Sciatic nerve (tissue), 2 donors: Measurements from ENCODE around the gene TMEM52. TPM values are rescaled to one million over a fixed set of nuclear protein-coding genes. Genes with fewer than 3 reads are reported as not detected.

Experiments used
- ATAC-seq: fragments of 200-7000 bp; cut with Tn5 transposase; one replicate; pipeline ENCODE4 v1.9.1; 2020; ENCODE audit warnings: mild to moderate bottlenecking, moderate library complexity
- DNase-seq: peaks from one replicate; pipeline ENCODE4 v3.0.0-alpha.2; 2020; ENCODE audit warnings: low spot score
- intact Hi-C: fragments of 100-400 bp; cut with DNase I; formaldehyde crosslinking; loops from one replicate; pipeline ENCODE4 v1.14.2; 2022
- total RNA-seq: library from RNA; stranded (reverse); fragmentation: NEBNext Ultra II Directional; extraction: Animal tissue kit (Norgen Biotek cat#: 25700); gene quantifications from one replicate; pipeline ENCODE4 v1.2.1, GENCODE V29; 2021
- donor health status: DM: no; HTN: no; CAD: no.
- donor health status: DM: no; HTN: no; CAD: no.

The TMEM52 gene
- total RNA-seq, 1 donor from 2014 or later, result 0.80 TPM

DNA sequence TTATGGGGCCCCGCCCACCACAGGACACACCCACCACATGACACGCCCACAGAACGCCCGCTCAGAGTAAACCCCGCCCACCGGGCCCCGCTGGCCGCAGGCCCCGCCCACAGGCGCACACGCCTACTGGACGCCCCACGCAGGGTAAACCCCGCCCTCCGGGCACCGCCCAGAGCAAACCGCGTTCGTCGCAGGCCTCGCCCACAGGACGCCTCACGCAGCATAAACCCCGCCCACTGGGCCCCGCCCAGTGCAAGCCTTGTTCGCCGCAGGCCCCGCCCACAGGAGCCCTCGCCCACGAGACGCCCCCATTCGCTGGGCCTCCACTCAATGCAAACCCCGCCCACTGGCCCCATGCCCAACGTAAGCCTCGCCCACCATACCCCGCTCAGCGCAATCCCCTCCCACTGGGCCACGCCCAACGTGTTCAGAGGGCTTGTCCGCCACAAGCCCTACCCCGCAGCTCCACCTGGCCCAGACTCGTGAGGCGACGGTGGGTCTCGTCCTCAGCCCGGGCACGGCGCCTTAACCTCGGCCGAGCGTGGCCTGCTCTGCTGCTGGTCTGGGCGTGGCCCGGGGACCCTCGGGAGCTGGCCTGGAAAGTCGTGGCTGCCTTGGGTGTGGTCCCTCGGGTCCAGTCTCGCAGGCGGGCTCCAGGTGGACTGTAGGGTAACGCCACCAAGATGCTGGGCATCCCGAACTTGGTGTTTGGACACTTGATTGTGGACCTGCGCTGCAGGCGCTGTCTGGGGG, 401 bp upstream of the TMEM52 start:
- intact Hi-C loops, result no loop called here
- ATAC-seq, result peak; percentile 93
- DNase-seq, result peak; percentile 99

DNA sequence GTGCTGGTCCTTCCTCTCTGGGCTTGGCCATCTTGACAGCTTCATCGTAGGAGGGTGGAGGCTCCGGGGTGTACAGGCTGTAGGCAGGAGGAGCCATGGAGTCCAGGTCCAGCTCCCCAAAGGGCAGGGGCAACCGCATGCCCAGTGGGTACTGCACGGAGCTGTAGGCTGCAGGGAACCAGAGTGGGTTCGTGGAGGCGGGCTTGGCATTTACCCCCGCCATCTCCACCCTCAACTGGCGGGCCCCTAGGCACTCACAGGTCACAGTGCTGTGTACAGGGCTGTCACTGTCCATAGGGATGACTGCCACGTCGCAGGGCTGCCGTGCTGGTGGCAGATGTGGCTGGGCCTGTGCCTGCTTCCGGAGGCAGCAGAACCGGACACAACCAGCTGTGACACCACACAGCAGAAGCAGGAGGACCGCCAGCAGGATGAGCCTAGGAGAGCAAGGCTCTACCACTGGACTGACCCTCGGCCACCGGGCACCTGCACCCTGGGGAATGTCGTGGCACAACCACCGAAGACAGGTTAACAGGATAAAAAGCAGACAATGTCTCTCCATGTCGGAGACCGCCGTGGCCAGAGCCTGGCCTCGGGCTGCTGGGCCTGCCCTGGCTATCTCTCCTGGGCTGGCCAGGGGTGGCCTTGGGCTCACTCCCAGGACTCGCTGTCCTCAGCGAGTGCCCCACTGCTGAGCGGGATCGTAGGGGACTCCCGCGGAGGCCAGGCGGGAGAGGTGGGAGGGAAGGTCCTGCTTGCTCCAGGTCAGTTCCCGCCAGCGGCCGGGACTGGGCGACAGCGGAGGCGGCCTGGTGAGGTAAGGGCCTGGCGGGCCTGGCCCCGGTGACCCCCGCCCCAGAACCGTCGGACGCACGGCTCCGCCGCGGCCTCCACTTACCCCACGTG, 831 bp downstream of the TMEM52 start:
- intact Hi-C loops, result no loop called here
- peak; percentile 64 for DNase-seq
- ATAC-seq, result no peak

DNA sequence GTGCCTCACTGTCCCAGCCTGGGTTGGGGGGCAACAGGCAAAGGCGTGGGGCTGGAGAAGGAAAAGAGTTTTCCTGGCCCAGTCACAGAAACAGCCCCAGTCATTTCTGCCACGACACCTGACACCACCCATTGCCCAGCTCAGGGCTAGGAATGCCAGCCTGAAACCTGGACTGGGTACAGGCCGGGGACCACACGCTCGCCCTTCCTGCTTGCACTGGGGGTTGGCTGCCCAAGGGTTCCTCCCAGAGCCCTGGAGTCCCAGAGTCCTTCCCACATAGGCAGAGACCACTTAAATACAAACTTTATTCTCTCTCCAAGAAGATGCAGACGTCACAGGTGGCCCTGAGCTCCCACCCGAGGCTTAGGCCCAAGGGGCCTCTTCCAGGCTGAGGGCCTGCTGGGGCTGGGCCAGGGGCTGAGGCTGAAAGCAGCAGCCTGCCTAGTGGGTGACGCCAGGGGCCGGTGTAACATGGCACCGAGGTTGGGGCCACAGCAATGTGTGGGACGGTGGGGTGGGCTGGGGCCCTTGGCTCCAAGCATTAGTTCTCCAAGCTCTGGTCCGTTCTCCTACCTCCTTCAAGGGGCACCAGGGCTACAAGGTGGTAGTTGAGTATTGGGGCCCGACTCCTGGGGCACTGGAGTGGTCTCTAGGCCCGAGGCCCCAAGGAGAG, 1.6 kb downstream of the TMEM52 start:
- ATAC-seq (no peak), DNase-seq (peak; percentile 56)
- intact Hi-C loops, result no loop called here

DNA sequence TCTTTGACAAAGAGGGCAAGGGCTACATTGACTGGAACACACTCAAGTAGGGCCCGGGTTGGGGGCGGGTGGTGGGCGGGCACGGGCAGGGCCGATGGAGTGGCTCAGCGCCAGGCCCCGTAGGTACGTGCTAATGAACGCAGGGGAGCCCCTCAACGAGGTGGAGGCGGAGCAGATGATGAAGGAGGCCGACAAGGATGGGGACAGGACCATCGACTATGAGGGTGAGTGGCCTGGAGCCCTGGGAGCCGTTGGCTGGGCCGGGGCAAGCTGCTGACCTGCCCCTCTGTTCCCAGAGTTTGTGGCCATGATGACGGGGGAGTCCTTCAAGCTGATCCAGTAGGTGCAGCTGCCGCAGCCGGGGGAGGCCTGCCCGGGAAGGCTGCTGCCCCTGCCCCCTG, 2.2 kb downstream of the TMEM52 start:
- intact Hi-C loops, result no loop called here
- ATAC-seq (no peak), DNase-seq (no peak)

- DNase-seq (peak; percentile 56), ATAC-seq (no peak)
- intact Hi-C loops, result no loop called here
These were observed 2.9 kb downstream of the TMEM52 start for GRCh38 chr1:1915911-1916840.

GRCh38 chr1:1914971-1915692, 3.9 kb downstream of the TMEM52 start, which contains the start of gene CALML6:
TSS of gene CALML6 (plus strand) at chr1:1915260. CDS start at chr1:1915281, 21 bp downstream.
- intact Hi-C loops, result no loop called here
- peak; percentile 61 for DNase-seq

DNA sequence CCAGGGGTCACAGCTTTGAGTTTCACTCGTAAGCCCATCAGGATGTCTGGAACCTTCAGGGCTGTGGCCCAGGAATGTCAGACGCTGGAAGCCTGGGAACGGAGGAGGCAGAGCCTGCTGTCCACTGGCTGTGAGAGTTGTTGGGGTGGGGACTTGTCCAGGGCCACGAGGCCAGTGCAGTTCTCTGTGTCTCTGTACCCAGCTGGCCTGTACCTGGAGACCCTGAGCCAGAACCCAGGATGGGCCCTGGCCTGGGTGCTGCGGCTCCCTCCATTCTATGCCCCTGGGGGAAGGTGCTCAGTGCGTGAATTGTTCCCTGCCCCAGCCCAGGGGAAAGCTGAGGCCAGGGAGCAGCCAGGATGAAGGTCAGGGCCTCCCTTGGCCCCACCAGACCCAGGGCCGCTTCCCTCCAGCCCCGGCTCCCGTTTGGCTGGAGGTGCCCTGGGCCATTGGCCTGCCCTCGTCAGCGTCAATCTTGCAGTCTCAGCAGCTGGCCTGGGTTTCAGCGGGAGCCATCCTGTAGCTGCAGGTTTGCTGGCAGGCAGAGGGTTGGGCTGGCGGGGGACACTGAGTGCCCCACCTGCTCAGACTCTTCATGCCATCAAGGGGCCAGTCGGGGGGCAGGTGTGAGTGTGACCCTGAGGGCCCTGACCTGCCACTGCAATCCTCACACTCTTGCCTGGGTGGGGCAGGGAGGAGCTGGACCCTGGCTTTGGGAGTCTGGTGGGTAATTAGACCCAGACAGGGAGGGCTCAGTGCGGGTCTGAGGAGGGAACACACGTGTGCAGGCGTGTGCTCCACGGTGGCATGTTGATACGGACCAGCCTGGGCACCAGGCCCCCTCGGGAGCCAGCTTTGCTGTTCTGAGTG, 4.7 kb downstream of the TMEM52 start:
- no peak for ATAC-seq
- intact Hi-C loops, result no loop called here
- DNase-seq, result peak; percentile 58

More at GRCh38 chr1:1914971-1915692, 3.9 kb downstream of the TMEM52 start, which contains the start of gene CALML6:
- no peak for ATAC-seq

DNA sequence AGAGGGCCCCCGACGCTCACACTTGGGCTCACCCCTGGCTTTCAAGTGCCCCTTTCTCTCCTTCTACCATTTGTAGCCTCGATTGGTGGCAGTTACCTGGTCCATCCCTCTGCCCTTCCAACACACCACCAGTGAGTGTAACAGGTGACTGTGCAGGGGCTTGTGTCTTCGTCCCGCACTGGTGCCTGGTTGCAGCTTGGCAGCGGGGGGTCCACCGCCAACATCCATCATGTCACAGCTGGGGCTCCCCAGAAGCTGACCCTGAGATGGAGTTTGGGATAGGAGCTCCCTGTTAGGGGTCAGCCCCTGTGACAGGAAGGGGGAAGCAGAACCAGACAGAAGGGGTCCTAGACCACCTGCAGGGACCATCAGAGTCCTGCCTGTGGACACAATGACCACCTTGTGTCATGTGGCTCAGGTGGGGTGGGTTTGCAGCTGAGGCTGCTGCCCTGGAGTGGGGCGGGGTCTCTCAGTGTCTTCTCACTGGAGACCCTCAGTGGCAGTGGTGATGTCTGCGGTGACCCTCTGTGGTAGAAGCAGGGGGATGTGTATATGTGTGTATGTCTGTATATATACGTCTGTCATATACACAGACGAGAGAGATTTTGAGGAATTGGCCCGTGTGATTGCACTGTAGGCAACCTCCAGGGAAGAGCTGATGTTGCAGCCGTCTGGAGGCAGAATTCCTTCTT, 7.6 kb downstream of the TMEM52 start:
- intact Hi-C loops, result no loop called here
- no peak for ATAC-seq
- DNase-seq, result no peak

DNA sequence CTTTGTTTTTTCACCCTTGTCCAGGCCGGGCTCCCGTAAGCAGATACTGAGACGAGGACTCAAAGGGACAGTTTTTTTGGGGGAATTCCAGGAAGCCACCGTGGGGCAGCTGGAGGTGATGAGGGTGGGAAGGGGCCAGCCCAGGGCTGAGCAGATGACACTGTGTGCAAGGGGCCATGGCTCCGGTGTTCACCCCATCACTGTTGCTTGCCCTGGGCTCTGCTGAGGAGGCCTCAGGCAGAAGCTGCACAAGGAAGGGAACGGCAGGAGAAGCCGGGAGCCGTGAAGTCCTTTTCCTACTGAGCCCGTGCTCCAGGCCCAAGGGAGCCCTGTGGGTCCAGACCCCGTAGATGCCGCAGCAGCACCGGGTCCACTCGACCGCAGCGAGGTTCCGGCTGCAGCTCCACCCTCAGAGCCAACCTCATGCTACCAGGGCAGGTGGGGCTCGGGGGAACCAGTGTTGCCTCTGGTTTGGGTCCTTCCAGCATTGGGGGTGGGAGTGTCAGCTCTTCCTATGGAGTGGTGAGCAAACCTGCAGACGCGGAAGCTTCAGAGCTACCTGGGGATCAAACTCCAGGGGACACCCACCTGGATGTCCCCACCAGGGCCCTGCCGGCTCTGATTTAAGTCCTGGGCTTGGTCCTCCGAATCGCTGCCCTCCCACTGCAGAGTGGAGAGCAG, 8.3 kb downstream of the TMEM52 start:
- ATAC-seq (no peak), DNase-seq (peak; percentile 61)
- intact Hi-C loops, result no loop called here

GRCh38 chr1:1910033-1910465, 9.0 kb downstream of the TMEM52 start:
- ATAC-seq (no peak), DNase-seq (no peak)
- intact Hi-C loops, result no loop called here

DNA sequence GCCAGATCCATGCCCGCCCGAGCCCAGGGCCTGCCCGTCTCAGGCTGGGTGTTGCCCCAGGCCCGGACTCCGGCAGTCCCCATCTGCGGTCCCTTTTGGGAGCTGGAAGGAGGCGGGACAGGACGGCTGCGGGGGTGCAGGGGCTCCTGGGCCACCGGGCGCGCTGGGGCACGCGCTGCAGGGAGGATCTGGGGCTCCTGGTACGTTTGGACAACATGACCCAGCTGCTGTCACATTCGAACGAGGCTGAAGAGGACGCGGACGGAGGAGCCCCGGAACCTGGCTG, 10.6 kb downstream of the TMEM52 start:
- DNase-seq, result no peak
- ATAC-seq, result peak; percentile 1
- intact Hi-C loops, result loop anchor here (10.0 kb wide), 1 partner anchor 144 kb away; no protein-coding TSS in a partner anchor

GRCh38 chr1:1907098-1907736, 11.9 kb downstream of the TMEM52 start:
- ATAC-seq (peak; percentile 3), DNase-seq (peak; percentile 72)
- intact Hi-C loops, result loop anchor here (10.0 kb wide), 1 partner anchor 142 kb away; no protein-coding TSS in a partner anchor

DNA sequence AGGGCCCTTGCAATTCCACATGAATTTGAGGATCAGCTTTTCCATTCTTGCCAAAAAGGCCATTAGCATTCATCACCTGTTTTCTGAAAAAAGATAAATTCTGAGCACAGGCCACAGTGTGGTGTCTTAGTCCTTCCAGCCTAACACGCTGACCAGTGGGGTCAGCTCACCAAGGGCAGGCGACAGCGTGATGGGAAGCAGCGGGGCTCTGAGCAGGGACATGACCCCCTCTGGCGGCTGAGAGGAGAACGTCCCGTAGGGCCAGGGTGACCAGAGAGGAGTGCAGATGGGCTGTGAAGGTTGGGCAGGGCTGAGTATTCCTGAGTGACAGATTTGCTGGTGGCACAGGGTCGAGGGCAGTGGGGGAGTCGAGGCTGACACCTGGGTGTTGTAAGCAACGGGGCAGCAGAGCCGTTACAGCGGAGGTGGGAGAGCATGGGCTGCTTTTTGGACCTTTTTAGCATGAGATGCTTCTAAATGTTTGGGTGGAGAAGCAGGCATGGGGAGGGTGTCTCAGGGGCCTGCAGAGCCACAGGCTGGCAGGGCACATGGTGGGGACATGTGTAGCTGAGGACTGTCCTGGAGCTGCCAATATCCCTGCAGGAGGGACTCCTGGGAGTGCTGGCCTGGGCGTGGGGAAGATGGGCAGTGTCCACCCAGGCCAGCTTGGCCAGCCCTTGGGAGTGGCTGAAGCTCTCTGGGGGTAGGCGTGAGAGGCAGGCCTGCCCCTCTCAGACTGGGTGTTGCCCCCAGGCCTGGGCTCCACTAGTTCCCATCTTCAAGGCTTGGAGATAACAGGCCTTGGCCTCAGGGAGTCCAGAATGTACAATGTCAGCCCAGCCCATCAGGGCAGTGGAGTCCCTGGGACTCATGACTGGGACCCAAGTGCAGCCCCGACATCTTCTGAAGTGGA, 12.6 kb downstream of the TMEM52 start:
- DNase-seq (peak; percentile 91), ATAC-seq (peak; percentile 76)
- intact Hi-C loops, result loop anchor here (10.0 kb wide), 1 partner anchor 142 kb away; no protein-coding TSS in a partner anchor

DNA sequence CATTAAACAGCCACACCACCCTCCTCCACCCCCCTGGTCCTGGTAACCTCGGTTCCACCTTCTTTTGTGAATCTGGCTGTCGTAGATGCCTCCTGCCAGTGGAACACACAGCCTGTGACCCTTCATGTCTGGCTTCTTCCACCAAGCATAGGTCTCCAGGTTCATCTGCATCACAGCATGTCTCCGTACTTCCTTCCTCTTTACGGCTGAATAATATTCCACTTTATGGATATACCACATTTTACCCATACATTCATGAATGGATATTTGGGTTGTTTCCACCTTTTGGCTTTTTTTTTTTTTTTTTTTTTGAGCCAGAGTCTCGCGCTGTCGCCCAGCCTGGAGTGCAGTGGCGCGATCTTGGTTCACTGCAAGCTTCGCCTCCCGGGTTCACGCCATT, 15.9 kb downstream of the TMEM52 start:
- ATAC-seq (no peak), DNase-seq (no peak)
- intact Hi-C loops, result loop anchor here (10.0 kb wide), 1 partner anchor 138 kb away; no protein-coding TSS in a partner anchor
